GM06990 (cell line): Measurements from ENCODE around the gene GPN2.

Experiments
- DNase-seq: peaks from one replicate; pipeline ENCODE4 v3.0.0-alpha.2; 2011; ENCODE audit not compliant: insufficient read length; ENCODE audit errors: extremely low read depth
- H3K27me3 ChIP-seq: replicated peaks from 2 replicates; pipeline ENCODE4 v1.6.0; 2011; ENCODE audit warnings: low read length; ENCODE audit not compliant: control insufficient read depth, insufficient read depth
- H3K36me3 ChIP-seq: 2 replicates; pipeline ENCODE4 v1.5.1; 2011; ENCODE audit warnings: low read length; ENCODE audit not compliant: control insufficient read depth, insufficient read depth
- H3K4me3 ChIP-seq: replicated peaks from 2 replicates; pipeline ENCODE4 v1.5.1; 2011; ENCODE audit warnings: low read depth, mild to moderate bottlenecking, control low read depth, low read length
- CTCF ChIP-seq: IDR thresholded peaks from 2 replicates; pipeline ENCODE4 v1.5.1; 2011; ENCODE audit warnings: low read length, control low read depth, mild to moderate bottlenecking, inconsistent platforms; ENCODE audit not compliant: insufficient read depth, poor library complexity, severe bottlenecking

Gene GPN2

GRCh38 chr1:26858891-26859640, 31.0 kb downstream of the GPN2 start:
- Histone ChIP-seq H3K4me3 (no peak overlapping the region), H3K36me3 (peaks cover 19% of the 10 kb centered on the region), H3K27me3 (no peaks in the 10 kb centered on the region)
- DNase-seq: no peak
- no peak for TF ChIP-seq CTCF

GRCh38 chr1:26858160-26858559, 31.9 kb downstream of the GPN2 start:
- no peaks in the 10 kb centered on the region for H3K27me3 ChIP-seq
- no peak for TF ChIP-seq CTCF
- no peak overlapping the region for H3K4me3 ChIP-seq
- DNase-seq: no peak
- peaks cover 27% of the 10 kb centered on the region for H3K36me3 ChIP-seq

GRCh38 chr1:26857473-26858060, 32.5 kb downstream of the GPN2 start:
- no peak for TF ChIP-seq CTCF
- H3K4me3 ChIP-seq: no peak overlapping the region
- no peaks in the 10 kb centered on the region for H3K27me3 ChIP-seq
- peaks cover 31% of the 10 kb centered on the region for H3K36me3 ChIP-seq
- DNase-seq: no peak

- H3K4me3 ChIP-seq: no peak overlapping the region
- H3K27me3 ChIP-seq: no peaks in the 10 kb centered on the region
- no peak for DNase-seq
- no peak for TF ChIP-seq CTCF
- H3K36me3 ChIP-seq: peaks cover 34% of the 10 kb centered on the region
These were observed 33.2 kb downstream of the GPN2 start for GRCh38 chr1:26856604-26857469.

GRCh38 chr1:26856181-26856580, 33.9 kb downstream of the GPN2 start:
- no peak for DNase-seq
- H3K27me3 ChIP-seq: no peaks in the 10 kb centered on the region
- H3K4me3 ChIP-seq: no peak overlapping the region
- no peak for TF ChIP-seq CTCF
- peaks cover 41% of the 10 kb centered on the region for H3K36me3 ChIP-seq
